GM21390 (cell line): Measurements from ENCODE around the gene JUNB.

ENCODE experiments used
- ATAC-seq: cut with Tn5 transposase; IDR thresholded peaks from one replicate; pipeline ENCODE4 v1.9.1; 2021; ENCODE audit not compliant: unreplicated experiment

The JUNB gene

DNA sequence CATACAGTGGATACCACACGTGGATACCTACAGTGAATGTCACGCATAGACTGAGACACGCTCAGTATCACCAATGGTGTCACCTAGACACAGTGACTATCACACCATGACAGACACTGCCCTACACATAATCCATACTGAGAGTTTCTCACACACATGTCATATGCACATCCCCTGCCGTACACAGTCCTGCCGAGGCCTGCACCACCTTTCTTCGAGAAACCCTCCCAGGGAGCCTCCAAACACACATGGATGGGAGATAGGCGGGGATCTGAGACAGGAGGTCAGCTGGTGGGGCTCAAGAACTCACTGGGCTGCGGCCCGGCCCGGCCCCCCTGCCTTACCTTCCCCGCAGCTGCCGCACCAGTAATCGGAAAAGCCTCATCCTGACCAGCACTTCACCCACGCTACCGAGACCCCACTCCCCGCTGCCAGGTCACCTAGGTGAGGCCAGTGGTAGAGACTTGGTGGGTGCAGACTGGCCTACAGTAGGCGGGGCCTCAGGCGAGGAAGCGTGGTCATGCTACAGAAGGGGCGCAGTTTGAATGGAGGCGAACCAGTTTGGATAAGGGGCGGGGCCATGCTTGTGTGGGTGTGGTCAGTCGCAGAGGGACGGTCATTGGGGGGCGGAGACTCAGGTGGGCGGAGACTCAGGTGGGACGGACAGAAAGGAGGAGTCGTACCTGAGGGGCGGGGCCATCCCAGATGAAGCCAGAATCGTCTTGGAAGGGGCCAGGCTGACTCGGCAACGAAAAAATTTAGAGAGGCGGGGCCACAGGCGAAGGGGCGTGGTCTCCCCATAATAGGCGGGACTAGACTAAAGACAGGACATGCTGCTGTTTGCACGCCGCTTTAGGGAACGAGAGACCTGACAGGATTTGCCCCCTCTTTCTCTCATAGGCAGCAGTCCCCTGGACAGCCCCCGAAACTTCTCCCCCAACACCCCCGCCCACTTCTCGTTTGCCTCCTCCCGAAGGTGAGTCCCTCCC is 49.1 kb downstream of the JUNB start:
- no peak for ATAC-seq

DNA sequence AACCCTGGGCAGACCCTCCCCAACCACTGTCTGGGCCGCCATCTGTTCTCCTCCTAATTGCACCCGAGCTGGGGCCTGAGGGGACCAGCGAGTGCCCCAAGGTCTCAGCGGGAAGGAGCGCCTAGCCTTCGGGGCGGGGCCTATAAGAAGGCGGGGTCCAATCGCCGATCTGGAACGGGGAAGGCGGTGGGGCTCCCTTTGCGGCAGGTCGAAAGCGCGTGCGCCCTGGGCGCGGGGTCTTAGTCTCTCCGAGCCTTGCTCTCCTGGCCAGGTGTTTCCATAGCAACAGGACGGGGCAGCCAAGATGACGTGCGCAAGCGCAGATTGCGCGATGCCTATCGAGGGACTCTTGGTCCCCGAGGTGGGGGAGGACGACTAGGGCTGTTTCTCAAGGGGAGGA is 49.8 kb downstream of the JUNB start:
- ATAC-seq = no peak

DNA sequence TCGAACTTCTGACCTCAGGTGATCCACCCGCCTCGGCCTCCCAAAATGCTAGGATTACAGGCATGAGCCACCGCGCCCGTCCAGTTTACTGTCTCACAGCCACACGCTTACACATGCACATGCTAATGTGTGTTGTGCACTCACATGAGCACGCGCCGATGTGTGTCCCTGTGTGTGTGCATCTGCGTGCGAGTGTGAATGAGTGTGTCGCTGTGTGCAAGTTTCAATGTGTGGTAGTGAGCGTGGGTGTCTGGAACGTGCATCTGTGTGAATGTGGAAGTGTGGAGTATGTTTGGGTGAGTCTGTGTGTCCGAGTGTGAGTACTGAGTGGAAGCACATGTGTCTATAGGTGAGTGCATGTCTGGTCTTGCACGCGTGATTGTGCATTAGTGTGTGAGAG is 51.2 kb downstream of the JUNB start:
- no peak for ATAC-seq
